ENCODE measurements around the gene SPRR2B. TPM values are rescaled to one million over a fixed set of nuclear protein-coding genes. Genes with fewer than 3 reads are reported as not detected.

SPRR2B gene
- total RNA-seq, 1 experiment from 2014 or later, result not detected

GRCh38 chr1:153032073-153032472, 39.3 kb downstream of the SPRR2B start:
- Mint-ChIP-seq H3K4me3 (ENCODE audit: unreplicated experiment) (no peak overlapping the region), H3K9me3 (ENCODE audit: unreplicated experiment) (no peaks in the 10 kb centered on the region), H3K4me1 (ENCODE audit: low read depth, unreplicated experiment) (no peaks in the 10 kb centered on the region), H3K36me3 (ENCODE audit: insufficient read depth, unreplicated experiment) (no peaks in the 10 kb centered on the region), H3K27ac (ENCODE audit: unreplicated experiment) (no peak overlapping the region), H3K27me3 (ENCODE audit: insufficient read depth, unreplicated experiment) (no peaks in the 10 kb centered on the region)
- no peak for TF ChIP-seq CTCF (IDR thresholded peaks at IDR 0.05; ENCODE audit: insufficient read depth in 1 of 2, low read depth in 1 of 2, low read length in 1 of 2, severe bottlenecking in 1 of 2, unreplicated experiment in 1 of 2)
- intact Hi-C loops (cut with micrococcal nuclease; ENCODE audit: unreplicated experiment), result loop anchor here (5.0 kb wide), 1 partner anchor 160 kb away; no protein-coding TSS in a partner anchor
- no peaks in the 10 kb centered on the region for H3K4me1 ChIP-seq
- DNase-seq, result no peak
- H3K4me3 ChIP-seq (ENCODE audit: low read depth, low read length), result no peak overlapping the region
- H3K9me3 ChIP-seq, result no peaks in the 10 kb centered on the region
- no peaks in the 10 kb centered on the region for H3K27me3 ChIP-seq (replicated peaks; ENCODE audit: control insufficient read depth, insufficient read depth, low read length)
- no peaks in the 10 kb centered on the region for H3K36me3 ChIP-seq (ENCODE audit: control insufficient read depth, insufficient read depth, low read length)
- ChIA-PET POLR2A (no interaction called here), CTCF (no interaction called here)
- BruUV-seq (replicated peaks), result no TSS peak

GRCh38 chr1:153030895-153031294, 40.5 kb downstream of the SPRR2B start, which contains the start of gene SPRR1B:
SPRR1B (plus strand) TSS chr1:153031203; CDS start chr1:153032346, 1,143 bp downstream.
- intact Hi-C loops (cut with micrococcal nuclease; ENCODE audit: unreplicated experiment), result loop anchor here (5.0 kb wide), 1 partner anchor 159 kb away; no protein-coding TSS in a partner anchor
- Mint-ChIP-seq H3K36me3 (ENCODE audit: insufficient read depth, unreplicated experiment) (no peaks in the 10 kb centered on the region), H3K9me3 (ENCODE audit: unreplicated experiment) (no peaks in the 10 kb centered on the region), H3K27ac (ENCODE audit: unreplicated experiment) (no peak within 1 kb of the TSS), H3K27me3 (ENCODE audit: insufficient read depth, unreplicated experiment) (peaks cover 3% of the 10 kb centered on the region), H3K4me3 (ENCODE audit: unreplicated experiment) (no peak within 1 kb of the TSS), H3K4me1 (ENCODE audit: low read depth, unreplicated experiment) (no peaks in the 10 kb centered on the region)
- Histone ChIP-seq H3K4me3 (ENCODE audit: low read depth, low read length) (no peak within 1 kb of the TSS), H3K4me1 (no peaks in the 10 kb centered on the region), H3K27me3 (replicated peaks; ENCODE audit: control insufficient read depth, insufficient read depth, low read length) (no peaks in the 10 kb centered on the region), H3K36me3 (ENCODE audit: control insufficient read depth, insufficient read depth, low read length) (no peaks in the 10 kb centered on the region), H3K9me3 (no peaks in the 10 kb centered on the region)
- ChIA-PET POLR2A (no interaction called here), CTCF (no interaction called here)
- no peak for DNase-seq
- no TSS peak for BruUV-seq (replicated peaks)
- no peak for TF ChIP-seq CTCF (IDR thresholded peaks at IDR 0.05; ENCODE audit: insufficient read depth in 1 of 2, low read depth in 1 of 2, low read length in 1 of 2, severe bottlenecking in 1 of 2, unreplicated experiment in 1 of 2)

- H3K4me1 Mint-ChIP-seq (ENCODE audit: low read depth, unreplicated experiment), result no peaks in the 10 kb centered on the region
- Histone ChIP-seq H3K4me1 (no peaks in the 10 kb centered on the region), H3K9me3 (no peaks in the 10 kb centered on the region), H3K4me3 (ENCODE audit: low read depth, low read length) (no peak overlapping the region), H3K36me3 (ENCODE audit: control insufficient read depth, insufficient read depth, low read length) (no peaks in the 10 kb centered on the region), H3K27me3 (replicated peaks; ENCODE audit: control insufficient read depth, insufficient read depth, low read length) (no peaks in the 10 kb centered on the region)
- H3K27me3 Mint-ChIP-seq (ENCODE audit: insufficient read depth, unreplicated experiment), result peaks cover 3% of the 10 kb centered on the region
- no TSS peak for BruUV-seq (replicated peaks)
- no peaks in the 10 kb centered on the region for H3K9me3 Mint-ChIP-seq (ENCODE audit: unreplicated experiment)
- CTCF ChIA-PET, result no interaction called here
- H3K4me3 Mint-ChIP-seq (ENCODE audit: unreplicated experiment), result no peak overlapping the region
- no peaks in the 10 kb centered on the region for H3K36me3 Mint-ChIP-seq (ENCODE audit: insufficient read depth, unreplicated experiment)
- TF ChIP-seq CTCF (IDR thresholded peaks at IDR 0.05; ENCODE audit: insufficient read depth in 1 of 2, low read depth in 1 of 2, low read length in 1 of 2, severe bottlenecking in 1 of 2, unreplicated experiment in 1 of 2), result no peak
- no peak for DNase-seq
- intact Hi-C loops (cut with micrococcal nuclease; ENCODE audit: unreplicated experiment), result no loop called here
- H3K27ac Mint-ChIP-seq (ENCODE audit: unreplicated experiment), result no peak overlapping the region
- POLR2A ChIA-PET, result no interaction called here
These were observed 42.6 kb downstream of the SPRR2B start for GRCh38 chr1:153028766-153029165.
